ENCODE results near the gene UTP4. TPM values are rescaled to one million over a fixed set of nuclear protein-coding genes. Genes with fewer than 3 reads are reported as not detected.
A peak's percentile ranks its signal among the peaks of the same experiment; 100 is the strongest.
"Not testable (repeated sequence)": the region's sequence is repeated elsewhere in the genome, so short reads cannot be mapped to it uniquely, and the experiment has no call there.

UTP4 gene
- polyA plus RNA-seq, 3 donors: 57.3 to 69.2 (median 59.6) TPM

GRCh38 chr16:69120096-69120664 lies 12.3 kb upstream of the UTP4 start:
- DNase-seq (ENCODE audit: extremely low read depth in 1 of 11, low read depth in 9 of 11, low spot score in 4 of 11): no peak

- no peak for DNase-seq (ENCODE audit: extremely low read depth in 1 of 11, low read depth in 9 of 11, low spot score in 4 of 11)
Measured at GRCh38 chr16:69123910-69124309, 8.5 kb upstream of the UTP4 start.

- not testable (repeated sequence) for DNase-seq (ENCODE audit: extremely low read depth in 1 of 11, low read depth in 9 of 11, low spot score in 4 of 11)
Measured at GRCh38 chr16:69124406-69124805, 8.0 kb upstream of the UTP4 start.

- DNase-seq (ENCODE audit: extremely low read depth in 1 of 11, low read depth in 9 of 11, low spot score in 4 of 11): not testable (repeated sequence)
Measured at GRCh38 chr16:69124961-69125360, 7.5 kb upstream of the UTP4 start.

GRCh38 chr16:69126221-69126620 lies 6.2 kb upstream of the UTP4 start:
- no peak for DNase-seq (ENCODE audit: extremely low read depth in 1 of 11, low read depth in 9 of 11, low spot score in 4 of 11)

DNA sequence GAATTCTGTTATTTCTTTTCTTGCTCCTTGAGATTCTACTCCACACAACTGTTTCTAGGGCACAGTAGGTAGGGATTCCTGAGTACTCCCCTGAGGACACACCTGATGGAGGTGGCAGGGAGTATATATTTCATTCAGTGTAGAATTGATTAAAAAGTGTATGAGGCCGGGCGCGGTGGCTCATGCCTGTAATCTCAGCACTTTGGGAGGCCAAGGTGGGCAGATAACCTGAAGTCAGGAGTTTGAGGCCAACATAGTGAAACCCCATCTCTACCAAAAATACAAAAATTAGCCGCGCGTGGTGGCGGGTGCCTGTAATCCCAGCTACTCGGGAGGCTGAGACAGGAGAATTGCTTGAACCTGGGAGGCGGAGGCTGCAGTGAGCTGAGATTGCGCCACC lies 5.6 kb upstream of the UTP4 start:
- DNase-seq (ENCODE audit: extremely low read depth in 1 of 11, low read depth in 9 of 11, low spot score in 4 of 11): not testable (repeated sequence)

DNA sequence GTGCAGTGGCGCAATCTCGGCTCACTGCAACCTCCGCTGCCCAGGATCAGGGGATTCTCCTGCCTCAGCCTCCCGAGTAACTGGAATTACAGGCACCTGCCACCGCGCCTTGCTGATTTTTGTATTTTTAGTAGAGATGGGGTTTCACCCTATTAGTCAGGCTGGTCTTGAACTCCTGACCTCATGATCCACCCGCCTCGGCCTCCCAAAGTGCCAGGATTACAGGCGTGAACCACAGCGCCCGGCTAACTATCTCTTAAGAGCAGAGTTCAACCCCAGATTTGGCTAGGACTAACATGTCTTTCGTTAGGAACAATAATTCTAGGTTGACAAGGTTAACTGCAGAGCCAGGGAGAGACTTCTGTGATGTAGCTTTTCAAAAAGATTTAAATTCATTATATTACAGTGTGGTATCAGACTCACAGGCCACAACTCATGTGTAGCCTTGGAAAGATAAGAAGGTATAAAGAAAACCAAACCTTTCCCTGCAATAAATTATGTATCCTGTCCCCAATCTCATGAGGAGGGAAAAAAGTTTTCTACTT lies 4.4 kb upstream of the UTP4 start:
- DNase-seq (ENCODE audit: extremely low read depth in 1 of 11, low read depth in 9 of 11, low spot score in 4 of 11): no peak

DNA sequence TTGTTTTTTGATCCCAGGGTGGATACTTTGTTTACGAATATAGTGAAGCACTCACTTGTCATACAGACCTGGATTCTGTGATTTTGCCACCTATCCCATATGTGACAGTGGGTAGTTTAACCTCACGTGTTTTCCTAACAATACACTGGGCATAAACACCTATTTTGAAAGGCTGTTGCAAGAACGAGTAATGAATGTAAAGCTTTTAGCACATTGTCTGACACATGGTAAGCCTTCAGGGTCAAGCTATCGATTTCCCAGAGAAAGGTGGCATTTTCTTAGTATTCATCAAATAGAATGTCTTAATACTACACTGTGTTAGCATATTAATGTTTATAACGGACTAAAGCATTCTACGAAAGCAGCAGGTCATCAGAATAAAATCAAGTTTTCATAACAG lies 2.0 kb upstream of the UTP4 start:
- no peak for DNase-seq (ENCODE audit: extremely low read depth in 1 of 11, low read depth in 9 of 11, low spot score in 4 of 11)

GRCh38 chr16:69131167-69131838 lies 1.1 kb upstream of the UTP4 start:
- DNase-seq (ENCODE audit: extremely low read depth in 1 of 11, low read depth in 9 of 11, low spot score in 4 of 11): peak in 3 of 11 donors; percentile 39 to 61 (median 46)

- peak; percentile 42 to 83 (median 73) for DNase-seq (ENCODE audit: extremely low read depth in 1 of 11, low read depth in 9 of 11, low spot score in 4 of 11)
Measured at GRCh38 chr16:69131839-69132423, 518 bp upstream of the UTP4 start.

DNA sequence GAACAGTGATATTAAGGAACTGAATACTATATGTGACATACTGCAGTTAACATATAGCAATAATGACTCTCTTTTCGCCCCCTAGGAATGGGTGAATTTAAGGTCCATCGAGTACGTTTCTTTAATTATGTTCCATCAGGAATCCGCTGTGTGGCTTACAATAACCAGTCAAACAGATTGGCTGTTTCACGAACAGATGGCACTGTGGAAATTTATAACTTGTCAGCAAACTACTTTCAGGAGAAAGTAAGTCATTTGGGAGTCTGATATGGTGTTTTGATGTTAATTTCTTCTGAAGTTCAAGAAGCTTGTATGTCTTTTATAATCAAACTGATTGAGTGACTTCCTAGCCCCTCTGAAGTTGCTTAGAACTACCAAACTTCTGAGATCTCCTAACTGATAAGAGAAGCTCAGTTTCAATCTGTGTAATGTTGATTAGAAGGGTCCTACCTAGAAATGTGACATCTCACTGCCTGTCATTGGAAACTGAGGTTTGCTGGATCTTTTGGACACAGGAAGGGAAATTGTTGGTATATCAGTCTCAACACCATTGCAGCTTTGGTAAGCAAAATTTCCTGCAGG lies 1.0 kb downstream of the UTP4 start:
- DNase-seq (ENCODE audit: extremely low read depth in 1 of 11, low read depth in 9 of 11, low spot score in 4 of 11): no peak

GRCh38 chr16:69138608-69139007 lies 6.2 kb downstream of the UTP4 start:
- DNase-seq (ENCODE audit: extremely low read depth in 1 of 11, low read depth in 9 of 11, low spot score in 4 of 11): no peak

DNA sequence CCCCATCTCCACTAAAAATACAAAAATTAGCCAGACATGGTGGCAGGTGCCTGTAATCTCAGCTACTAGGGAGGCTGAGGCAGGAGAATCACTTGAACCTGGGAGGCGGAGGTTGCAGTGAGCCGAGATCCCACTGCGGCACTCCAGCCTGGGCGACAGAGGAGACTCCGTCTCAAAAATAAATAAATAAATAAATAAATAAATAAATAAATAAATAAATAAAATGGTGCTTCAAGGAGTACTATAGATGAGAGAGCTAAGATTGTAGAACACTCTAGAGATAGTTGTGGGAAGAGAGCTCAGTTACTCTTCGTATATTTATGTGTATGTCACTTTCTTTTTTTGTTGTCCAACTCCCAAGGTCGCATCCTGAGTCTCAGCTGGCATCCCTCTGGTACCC lies 7.0 kb downstream of the UTP4 start:
- not testable (repeated sequence) for DNase-seq (ENCODE audit: extremely low read depth in 1 of 11, low read depth in 9 of 11, low spot score in 4 of 11)

GRCh38 chr16:69141014-69141413 lies 8.6 kb downstream of the UTP4 start:
- no peak for DNase-seq (ENCODE audit: extremely low read depth in 1 of 11, low read depth in 9 of 11, low spot score in 4 of 11)

DNA sequence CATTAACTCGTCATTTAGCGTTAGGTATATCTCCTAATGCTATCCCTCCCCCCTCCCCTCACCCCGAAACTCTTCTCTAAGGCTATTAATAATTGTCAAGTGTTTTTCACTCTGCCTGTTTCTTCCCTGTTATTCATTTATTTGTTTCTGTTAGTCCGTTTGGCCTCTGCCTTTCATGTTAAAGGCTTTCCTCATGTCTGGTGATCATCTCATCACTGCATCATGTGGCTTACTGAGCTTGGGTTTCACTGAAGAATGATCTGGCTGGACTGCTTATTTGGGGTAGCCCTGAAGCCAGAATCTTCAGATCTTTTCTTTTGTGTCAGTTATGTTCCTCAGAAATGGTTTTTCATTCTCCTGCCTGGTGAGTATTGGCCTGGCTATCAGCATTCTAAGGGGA lies 9.5 kb downstream of the UTP4 start:
- DNase-seq (ENCODE audit: extremely low read depth in 1 of 11, low read depth in 9 of 11, low spot score in 4 of 11): no peak

GRCh38 chr16:69143116-69143515 lies 10.7 kb downstream of the UTP4 start:
- no peak for DNase-seq (ENCODE audit: extremely low read depth in 1 of 11, low read depth in 9 of 11, low spot score in 4 of 11)

DNA sequence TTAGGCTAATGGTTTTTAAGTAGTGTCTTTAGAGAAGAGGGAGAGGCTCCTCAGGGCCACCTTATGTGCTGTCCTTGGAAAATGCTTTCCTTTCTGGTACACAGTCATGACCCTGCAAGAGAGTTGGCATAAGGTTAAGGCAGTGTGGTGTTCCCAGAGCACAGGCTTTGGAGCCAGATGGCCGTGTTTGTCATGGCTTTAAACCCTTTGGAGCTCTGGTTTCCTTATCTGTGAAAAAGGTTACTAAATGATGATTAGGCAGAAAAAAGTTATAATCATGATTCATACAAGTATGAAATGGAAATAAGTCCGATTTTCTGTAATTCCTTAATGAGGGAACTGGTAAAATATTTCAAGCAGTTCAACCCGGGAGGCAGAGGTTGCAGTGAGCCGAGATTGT lies 13.2 kb downstream of the UTP4 start:
- no peak for DNase-seq (ENCODE audit: extremely low read depth in 1 of 11, low read depth in 9 of 11, low spot score in 4 of 11)

GRCh38 chr16:69149621-69150020 lies 17.2 kb downstream of the UTP4 start:
- DNase-seq (ENCODE audit: extremely low read depth in 1 of 11, low read depth in 9 of 11, low spot score in 4 of 11): not testable (repeated sequence)

GRCh38 chr16:69150146-69150865 lies 17.9 kb downstream of the UTP4 start:
- DNase-seq (ENCODE audit: extremely low read depth in 1 of 11, low read depth in 9 of 11, low spot score in 4 of 11): peak; percentile 65 to 85 (median 72)

Data from renal cortex interstitium (tissue), 11 donors.